ENCODE data around the gene SIRT2.

Gene SIRT2

DNA sequence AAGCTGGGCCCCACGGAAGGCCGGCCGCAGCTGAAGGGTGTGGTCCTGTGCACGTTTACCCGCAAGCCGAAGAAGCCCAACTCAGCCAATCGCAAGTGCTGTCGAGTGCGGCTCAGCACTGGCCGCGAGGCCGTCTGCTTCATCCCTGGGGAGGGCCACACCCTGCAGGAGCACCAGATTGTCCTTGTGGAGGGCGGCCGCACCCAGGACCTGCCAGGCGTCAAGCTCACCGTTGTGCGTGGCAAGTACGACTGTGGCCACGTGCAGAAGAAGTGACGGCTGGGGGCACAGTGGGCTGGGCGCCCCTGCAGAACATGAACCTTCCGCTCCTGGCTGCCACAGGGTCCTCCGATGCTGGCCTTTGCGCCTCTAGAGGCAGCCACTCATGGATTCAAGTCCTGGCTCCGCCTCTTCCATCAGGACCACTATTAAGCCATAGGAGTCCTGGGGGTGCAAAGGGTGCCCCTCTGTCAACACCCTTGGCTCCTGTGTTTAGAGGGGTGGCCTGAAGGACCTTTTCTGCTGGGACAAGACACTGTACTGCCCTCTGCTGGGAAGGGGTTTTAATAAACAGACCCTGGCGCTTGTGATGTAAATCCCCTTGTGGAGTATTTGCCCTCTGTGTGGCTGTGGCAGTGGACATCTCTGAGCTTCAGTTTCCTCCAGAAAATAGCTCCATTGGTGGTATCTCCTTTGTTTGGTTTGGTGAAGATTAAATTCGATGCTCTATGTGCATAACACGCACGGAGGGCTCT, 33.2 kb upstream of the SIRT2 start:
- 96 to 97% methylated on average over 28 to 29 of the region's 29 CpGs for WGBS, 2 experiments (ENCODE audit: insufficient coverage in 2 of 2)
- H3K9me3 ChIP-seq (ENCODE audit: control insufficient read depth, low read length): peaks cover 11% of the 10 kb centered on the region
- peaks cover 4% of the 10 kb centered on the region for H3K4me1 ChIP-seq (ENCODE audit: control insufficient read depth, insufficient read depth, low read length, poor library complexity, severe bottlenecking)
- H3K27ac ChIP-seq (ENCODE audit: low read depth, low read length, severe bottlenecking): no peak overlapping the region
- H3K4me3 ChIP-seq (ENCODE audit: extremely low read depth, insufficient read depth, low read length, poor library complexity, severe bottlenecking): no peak overlapping the region
- peaks cover 34% of the 10 kb centered on the region for H3K36me3 ChIP-seq (ENCODE audit: control insufficient read depth, insufficient read depth, low read length)

- Histone ChIP-seq H3K4me1 (ENCODE audit: control insufficient read depth, insufficient read depth, low read length, poor library complexity, severe bottlenecking) (peaks cover 4% of the 10 kb centered on the region), H3K27ac (ENCODE audit: low read depth, low read length, severe bottlenecking) (no peak overlapping the region), H3K4me3 (ENCODE audit: extremely low read depth, insufficient read depth, low read length, poor library complexity, severe bottlenecking) (peak overlapping the region; percentile 91), H3K9me3 (ENCODE audit: control insufficient read depth, low read length) (peaks cover 11% of the 10 kb centered on the region), H3K36me3 (ENCODE audit: control insufficient read depth, insufficient read depth, low read length) (peaks cover 36% of the 10 kb centered on the region)
- WGBS, 2 experiments (ENCODE audit: insufficient coverage in 2 of 2): 52 to 69% methylated on average over 2 to 5 of the region's 8 CpGs
These were observed 32.0 kb upstream of the SIRT2 start for GRCh38 chr19:38931521-38931793.

DNA sequence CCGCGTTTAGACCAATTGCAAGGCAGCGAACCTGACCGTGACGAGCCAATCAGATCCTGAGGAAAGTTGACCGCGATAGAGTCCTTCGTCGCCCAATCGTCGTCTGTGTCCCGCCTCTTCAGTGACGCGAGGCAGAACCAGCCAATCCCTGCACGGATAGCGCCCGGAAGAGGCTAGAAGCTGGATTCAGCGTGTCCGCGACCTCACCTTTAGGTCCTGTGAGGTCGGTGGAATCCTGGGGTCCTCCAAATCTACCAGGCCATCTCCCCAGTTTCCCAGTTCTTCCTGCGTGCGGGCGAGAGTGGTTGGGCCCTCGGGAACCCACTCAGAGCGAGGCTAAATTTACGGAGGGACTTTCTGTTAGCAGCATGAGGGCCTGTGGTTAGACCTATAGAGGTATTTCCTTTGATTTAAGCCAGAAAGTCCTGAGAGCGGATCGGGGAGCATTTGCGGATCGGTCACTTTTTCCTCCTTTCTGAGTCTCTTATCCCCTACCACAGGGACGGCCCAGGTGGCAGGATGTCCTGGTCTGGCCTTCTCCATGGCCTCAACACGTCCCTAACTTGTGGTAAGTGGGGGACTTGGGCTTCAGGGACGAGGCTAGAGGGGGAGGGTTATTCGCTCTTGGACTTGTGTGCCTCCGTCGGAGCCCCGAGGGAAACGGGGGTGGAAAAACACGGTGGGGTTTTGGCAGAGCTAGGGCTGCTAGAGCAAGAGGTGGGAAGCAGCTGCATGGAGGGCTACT, 31.5 kb upstream of the SIRT2 start, which contains the start of gene MRPS12:
Gene MRPS12 (plus strand): TSS at position 169 of the 745 bp plus-strand sequence. CDS start 351 bp downstream, at position 520.
- H3K27ac ChIP-seq (ENCODE audit: low read depth, low read length, severe bottlenecking): peak within 1 kb of the TSS; percentile 93
- H3K4me3 ChIP-seq (ENCODE audit: extremely low read depth, insufficient read depth, low read length, poor library complexity, severe bottlenecking): peak within 1 kb of the TSS; percentile 91
- H3K4me1 ChIP-seq (ENCODE audit: control insufficient read depth, insufficient read depth, low read length, poor library complexity, severe bottlenecking): peaks cover 4% of the 10 kb centered on the region
- WGBS, 2 experiments (ENCODE audit: insufficient coverage in 2 of 2): 0 to 1% methylated on average over 30 to 33 of the region's 40 CpGs
- peaks cover 8% of the 10 kb centered on the region for H3K9me3 ChIP-seq (ENCODE audit: control insufficient read depth, low read length)
- H3K36me3 ChIP-seq (ENCODE audit: control insufficient read depth, insufficient read depth, low read length): peaks cover 40% of the 10 kb centered on the region

DNA sequence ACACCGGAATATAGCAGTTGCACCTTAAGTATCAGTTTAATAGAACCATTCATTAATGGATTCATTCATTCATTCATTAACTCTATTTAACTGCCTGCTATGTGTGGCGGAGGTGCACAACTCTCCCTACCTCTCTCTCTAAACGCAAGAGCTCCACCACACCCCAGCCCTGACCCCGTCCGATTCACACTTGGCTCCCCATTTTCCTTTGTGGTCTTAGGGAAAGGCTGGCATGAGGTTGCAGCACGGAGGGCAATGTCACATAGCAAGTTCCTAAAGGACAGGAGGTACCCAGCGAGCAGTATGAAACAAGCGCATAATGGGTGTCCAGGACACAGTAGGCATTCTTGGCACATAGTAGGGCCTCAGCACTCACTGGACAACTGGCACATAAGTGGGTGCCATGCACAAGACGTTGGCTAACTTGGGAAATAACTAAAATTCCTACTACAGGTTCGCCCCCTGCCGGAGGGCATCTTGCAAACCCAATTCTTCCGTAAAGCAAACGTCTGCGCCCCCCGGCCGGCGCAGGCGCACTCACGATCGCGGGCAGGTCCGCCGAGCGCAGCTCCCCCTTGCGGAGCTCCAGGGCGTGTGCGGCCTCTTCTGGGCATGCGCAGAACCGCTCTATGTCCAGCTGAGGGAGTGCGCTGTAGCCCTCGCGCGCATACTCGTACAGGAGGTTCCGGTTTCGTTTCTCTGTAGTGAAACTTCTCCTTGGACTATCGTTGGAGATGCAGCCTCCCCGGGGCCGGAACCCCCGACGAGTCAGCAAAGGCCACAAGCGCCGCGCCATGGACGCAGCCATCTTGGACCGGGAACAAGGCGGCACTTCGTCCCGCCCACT, 30.7 kb upstream of the SIRT2 start, which contains the start of gene SARS2:
Gene SARS2 (minus strand): TSS at position 835 of the 847 bp plus-strand sequence. CDS start 27 bp downstream, at position 808.
- peaks cover 4% of the 10 kb centered on the region for H3K4me1 ChIP-seq (ENCODE audit: control insufficient read depth, insufficient read depth, low read length, poor library complexity, severe bottlenecking)
- 3 to 4% methylated on average over 39 to 46 of the region's 49 CpGs for WGBS, 2 experiments (ENCODE audit: insufficient coverage in 2 of 2)

GRCh38 chr19:38928391-38929001, 29.1 kb upstream of the SIRT2 start:
- no peak overlapping the region for H3K4me3 ChIP-seq (ENCODE audit: extremely low read depth, insufficient read depth, low read length, poor library complexity, severe bottlenecking)
- 93 to 100% methylated on average over 1 to 2 of the region's 4 CpGs for WGBS, 2 experiments (ENCODE audit: insufficient coverage in 2 of 2)
- peaks cover 46% of the 10 kb centered on the region for H3K36me3 ChIP-seq (ENCODE audit: control insufficient read depth, insufficient read depth, low read length)

More for the DNA sequence above, 30.7 kb upstream of the SIRT2 start, which contains the start of gene SARS2:
- Histone ChIP-seq H3K27ac (ENCODE audit: low read depth, low read length, severe bottlenecking) (peak within 1 kb of the TSS; percentile 93), H3K9me3 (ENCODE audit: control insufficient read depth, low read length) (peaks cover 8% of the 10 kb centered on the region), H3K4me3 (ENCODE audit: extremely low read depth, insufficient read depth, low read length, poor library complexity, severe bottlenecking) (peak within 1 kb of the TSS; percentile 91), H3K36me3 (ENCODE audit: control insufficient read depth, insufficient read depth, low read length) (peaks cover 48% of the 10 kb centered on the region)

GRCh38 chr19:38924388-38924787, 25.0 kb upstream of the SIRT2 start:
- 97 to 98% methylated on average over 7 of the region's 7 CpGs for WGBS, 2 experiments (ENCODE audit: insufficient coverage in 2 of 2)
- H3K36me3 ChIP-seq (ENCODE audit: control insufficient read depth, insufficient read depth, low read length): peaks cover 45% of the 10 kb centered on the region
- H3K9me3 ChIP-seq (ENCODE audit: control insufficient read depth, low read length): no peaks in the 10 kb centered on the region
- no peaks in the 10 kb centered on the region for H3K4me1 ChIP-seq (ENCODE audit: control insufficient read depth, insufficient read depth, low read length, poor library complexity, severe bottlenecking)
- H3K4me3 ChIP-seq (ENCODE audit: extremely low read depth, insufficient read depth, low read length, poor library complexity, severe bottlenecking): no peak overlapping the region
- H3K27ac ChIP-seq (ENCODE audit: low read depth, low read length, severe bottlenecking): no peak overlapping the region

More at GRCh38 chr19:38928391-38929001, 29.1 kb upstream of the SIRT2 start:
- Histone ChIP-seq H3K9me3 (ENCODE audit: control insufficient read depth, low read length) (peaks cover 2% of the 10 kb centered on the region), H3K27ac (ENCODE audit: low read depth, low read length, severe bottlenecking) (no peak overlapping the region), H3K4me1 (ENCODE audit: control insufficient read depth, insufficient read depth, low read length, poor library complexity, severe bottlenecking) (peaks cover 4% of the 10 kb centered on the region)

GRCh38 chr19:38922482-38922881, 23.1 kb upstream of the SIRT2 start:
- Histone ChIP-seq H3K9me3 (ENCODE audit: control insufficient read depth, low read length) (no peaks in the 10 kb centered on the region), H3K4me1 (ENCODE audit: control insufficient read depth, insufficient read depth, low read length, poor library complexity, severe bottlenecking) (no peaks in the 10 kb centered on the region), H3K36me3 (ENCODE audit: control insufficient read depth, insufficient read depth, low read length) (peaks cover 40% of the 10 kb centered on the region), H3K27ac (ENCODE audit: low read depth, low read length, severe bottlenecking) (no peak overlapping the region), H3K4me3 (ENCODE audit: extremely low read depth, insufficient read depth, low read length, poor library complexity, severe bottlenecking) (no peak overlapping the region)
- 94 to 95% methylated on average over 2 to 4 of the region's 5 CpGs for WGBS, 2 experiments (ENCODE audit: insufficient coverage in 2 of 2)

- H3K4me1 ChIP-seq (ENCODE audit: control insufficient read depth, insufficient read depth, low read length, poor library complexity, severe bottlenecking): no peaks in the 10 kb centered on the region
- peaks cover 40% of the 10 kb centered on the region for H3K36me3 ChIP-seq (ENCODE audit: control insufficient read depth, insufficient read depth, low read length)
- no peak overlapping the region for H3K27ac ChIP-seq (ENCODE audit: low read depth, low read length, severe bottlenecking)
- no peaks in the 10 kb centered on the region for H3K9me3 ChIP-seq (ENCODE audit: control insufficient read depth, low read length)
- 96 to 98% methylated on average over 15 to 16 of the region's 20 CpGs for WGBS, 2 experiments (ENCODE audit: insufficient coverage in 2 of 2)
- no peak overlapping the region for H3K4me3 ChIP-seq (ENCODE audit: extremely low read depth, insufficient read depth, low read length, poor library complexity, severe bottlenecking)
These were observed 22.2 kb upstream of the SIRT2 start for GRCh38 chr19:38921420-38922274.

GRCh38 chr19:38920602-38921419, 21.4 kb upstream of the SIRT2 start:
- Histone ChIP-seq H3K4me1 (ENCODE audit: control insufficient read depth, insufficient read depth, low read length, poor library complexity, severe bottlenecking) (no peaks in the 10 kb centered on the region), H3K36me3 (ENCODE audit: control insufficient read depth, insufficient read depth, low read length) (peaks cover 34% of the 10 kb centered on the region), H3K4me3 (ENCODE audit: extremely low read depth, insufficient read depth, low read length, poor library complexity, severe bottlenecking) (no peak overlapping the region), H3K27ac (ENCODE audit: low read depth, low read length, severe bottlenecking) (no peak overlapping the region), H3K9me3 (ENCODE audit: control insufficient read depth, low read length) (no peaks in the 10 kb centered on the region)
- WGBS, 2 experiments (ENCODE audit: insufficient coverage in 2 of 2): 87 to 90% methylated on average over 8 to 9 of the region's 14 CpGs

Data from mesodermal cell (in vitro differentiated cells).